BJ (cell line): Measurements from ENCODE around the gene TRIML2. TPM values are rescaled to one million over a fixed set of nuclear protein-coding genes. Genes with fewer than 3 reads are reported as not detected.
A peak's percentile ranks its signal among the peaks of the same experiment; 100 is the strongest.

Experiments used
- CTCF ChIA-PET: fragments of 350-600 bp; formaldehyde crosslinking; extraction: SDS; loops from one replicate; lab custom pipeline; 2021; ENCODE audit warnings: antibody characterized with exemption, inconsistent platforms; lab: Yijun Ruan, JAX
- POLR2A ChIA-PET: fragments of 300-600 bp; sonication (Branson Sonifier 250); formaldehyde crosslinking; extraction: SDS; loops from one replicate; lab custom pipeline; 2021; ENCODE audit warnings: antibody characterized with exemption; lab: Charles Lee
- DNase-seq: peaks from one replicate; pipeline ENCODE4 v3.0.0-alpha.2; 2011; ENCODE audit warnings: low read depth
- H3K27me3 ChIP-seq: 2 replicates; pipeline ENCODE4 v1.6.0; 2011; ENCODE audit warnings: low read length; ENCODE audit not compliant: control insufficient read depth, insufficient read depth
- H3K36me3 ChIP-seq: 2 replicates; pipeline ENCODE4 v1.5.1; 2011; ENCODE audit warnings: low read length; ENCODE audit not compliant: control insufficient read depth, insufficient read depth
- H3K4me3 ChIP-seq: 2 replicates; pipeline ENCODE4 v1.5.1; 2011; ENCODE audit warnings: low read depth, mild to moderate bottlenecking, control low read depth, low read length
- polyA plus RNA-seq: library from polyadenylated mRNA; depleted of rRNA; stranded (reverse); fragments of >200 nt; gene quantifications from 2 replicates; pipeline ENCODE4 v1.2.3, GENCODE V29; 2011
- TF ChIP-seq, protein P1 (sequence below): IDR thresholded peaks from 2 replicates; pipeline ENCODE4 v1.5.1; 2011; ENCODE audit warnings: low read depth, mild to moderate bottlenecking, control low read depth, inconsistent platforms, low read length, moderate library complexity; ENCODE audit not compliant: insufficient read depth

TRIML2 gene
- polyA plus RNA-seq, 1 experiment: not detected

- no peaks in the 10 kb centered on the region for H3K27me3 ChIP-seq
- H3K36me3 ChIP-seq: no peaks in the 10 kb centered on the region
- H3K4me3 ChIP-seq: no peak overlapping the region
- TF ChIP-seq, protein P1, sequence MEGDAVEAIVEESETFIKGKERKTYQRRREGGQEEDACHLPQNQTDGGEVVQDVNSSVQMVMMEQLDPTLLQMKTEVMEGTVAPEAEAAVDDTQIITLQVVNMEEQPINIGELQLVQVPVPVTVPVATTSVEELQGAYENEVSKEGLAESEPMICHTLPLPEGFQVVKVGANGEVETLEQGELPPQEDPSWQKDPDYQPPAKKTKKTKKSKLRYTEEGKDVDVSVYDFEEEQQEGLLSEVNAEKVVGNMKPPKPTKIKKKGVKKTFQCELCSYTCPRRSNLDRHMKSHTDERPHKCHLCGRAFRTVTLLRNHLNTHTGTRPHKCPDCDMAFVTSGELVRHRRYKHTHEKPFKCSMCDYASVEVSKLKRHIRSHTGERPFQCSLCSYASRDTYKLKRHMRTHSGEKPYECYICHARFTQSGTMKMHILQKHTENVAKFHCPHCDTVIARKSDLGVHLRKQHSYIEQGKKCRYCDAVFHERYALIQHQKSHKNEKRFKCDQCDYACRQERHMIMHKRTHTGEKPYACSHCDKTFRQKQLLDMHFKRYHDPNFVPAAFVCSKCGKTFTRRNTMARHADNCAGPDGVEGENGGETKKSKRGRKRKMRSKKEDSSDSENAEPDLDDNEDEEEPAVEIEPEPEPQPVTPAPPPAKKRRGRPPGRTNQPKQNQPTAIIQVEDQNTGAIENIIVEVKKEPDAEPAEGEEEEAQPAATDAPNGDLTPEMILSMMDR: no peak
- DNase-seq: no peak
- POLR2A ChIA-PET: no interaction called here
- CTCF ChIA-PET: interaction anchor here (0.6 kb wide), 1 partner anchor 26 kb away, joined by 3 read pairs; no protein-coding TSS in a partner anchor
Observed at GRCh38 chr4:188138227-188138626, 28.8 kb upstream of the TRIML2 start.

DNA sequence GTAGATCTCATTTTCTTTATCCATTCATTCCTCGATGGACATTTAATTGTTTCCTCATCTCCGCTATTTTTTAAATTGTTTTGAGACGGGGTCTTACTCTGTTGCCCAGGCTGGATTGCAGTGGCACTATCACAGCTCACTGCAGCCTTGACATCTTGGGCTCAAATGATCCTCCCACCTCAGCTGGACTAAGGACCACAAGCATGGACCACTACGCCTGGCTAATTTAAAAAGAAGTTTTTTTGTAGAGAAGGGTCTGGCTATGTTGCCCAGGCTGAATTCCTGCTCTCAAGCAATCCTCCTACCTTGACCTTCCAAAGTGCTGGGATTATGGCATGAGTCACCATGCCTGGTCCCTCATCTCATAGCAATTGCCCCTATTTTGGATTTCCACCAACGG is 22.8 kb upstream of the TRIML2 start:
- ChIA-PET POLR2A (no interaction called here), CTCF (no interaction called here)
- Histone ChIP-seq H3K36me3 (no peaks in the 10 kb centered on the region), H3K27me3 (no peaks in the 10 kb centered on the region), H3K4me3 (no peak overlapping the region)
- no peak for DNase-seq
- TF ChIP-seq, protein P1: no peak

DNA sequence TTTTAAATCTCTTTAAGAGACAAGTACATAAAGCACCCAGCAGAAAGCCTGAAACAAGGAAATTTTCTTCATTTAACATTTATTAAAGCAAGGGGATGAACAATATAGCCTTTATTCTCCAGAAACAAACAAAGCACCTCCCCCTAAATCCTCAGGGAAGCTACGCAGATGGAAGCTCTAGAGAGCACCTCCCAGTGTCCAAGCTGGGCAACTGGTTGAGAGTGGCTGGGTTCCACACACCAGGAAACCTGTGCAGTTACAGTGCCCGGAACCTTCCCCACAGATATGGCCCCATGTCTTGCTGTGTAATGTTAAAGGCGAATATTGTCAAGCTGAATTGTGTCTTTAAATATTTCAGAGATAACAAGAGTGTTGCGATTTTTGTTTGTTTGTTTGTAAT is 21.0 kb upstream of the TRIML2 start:
- H3K4me3 ChIP-seq: no peak overlapping the region
- TF ChIP-seq, protein P1: no peak
- DNase-seq: no peak
- ChIA-PET POLR2A (no interaction called here), CTCF (no interaction called here)
- H3K36me3 ChIP-seq: no peaks in the 10 kb centered on the region
- H3K27me3 ChIP-seq: no peaks in the 10 kb centered on the region

DNA sequence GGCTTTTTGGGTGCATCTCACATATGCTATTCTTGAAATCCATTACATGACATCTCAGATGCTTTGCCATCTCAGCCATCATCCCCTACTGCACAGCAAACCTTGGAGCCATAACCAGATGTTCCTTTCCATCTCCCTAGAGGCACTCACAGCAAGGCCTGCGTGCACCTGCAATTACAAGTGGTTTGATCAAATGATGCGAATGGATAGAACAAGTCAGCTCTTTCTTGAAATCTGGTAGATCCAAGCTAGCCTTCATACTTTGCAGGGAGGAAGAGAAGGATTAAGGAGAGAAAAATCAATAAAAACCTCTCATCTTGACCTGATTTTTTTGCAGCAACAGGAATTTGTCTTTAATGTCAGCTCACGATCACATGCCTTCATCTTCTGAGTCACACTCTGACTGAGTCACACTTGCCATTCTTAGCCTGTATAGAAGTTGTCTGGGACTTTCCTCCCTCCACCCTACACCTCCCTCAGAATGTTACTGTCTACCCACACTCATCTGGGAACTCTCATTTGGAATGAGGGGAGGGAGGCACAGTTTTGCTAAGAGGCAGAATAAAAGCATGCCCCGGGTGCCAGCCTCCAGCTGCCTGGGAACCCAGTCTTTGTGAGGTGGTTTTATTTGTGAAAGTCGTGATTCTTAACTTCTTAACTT is 17.9 kb upstream of the TRIML2 start:
- TF ChIP-seq, protein P1: no peak
- ChIA-PET POLR2A (no interaction called here), CTCF (no interaction called here)
- Histone ChIP-seq H3K36me3 (no peaks in the 10 kb centered on the region), H3K27me3 (no peaks in the 10 kb centered on the region), H3K4me3 (no peak overlapping the region)
- DNase-seq: peak; percentile 53

- ChIA-PET POLR2A (no interaction called here), CTCF (no interaction called here)
- TF ChIP-seq, protein P1: no peak
- H3K27me3 ChIP-seq: no peaks in the 10 kb centered on the region
- no peaks in the 10 kb centered on the region for H3K36me3 ChIP-seq
- H3K4me3 ChIP-seq: no peak overlapping the region
- no peak for DNase-seq
Observed at GRCh38 chr4:188121530-188121929, 12.1 kb upstream of the TRIML2 start.
